GM10266 (cell line): Measurements from ENCODE around the gene ZFP62.
A peak's percentile ranks its signal among the peaks of the same experiment; 100 is the strongest.

Experiments
- DNase-seq: peaks from one replicate; pipeline ENCODE4 v3.0.0; 2012; ENCODE audit errors: extremely low spot score
- CTCF ChIP-seq: IDR thresholded peaks from 2 replicates; pipeline ENCODE4 v1.5.1; 2012; ENCODE audit warnings: mild to moderate bottlenecking, low read depth; ENCODE audit not compliant: control insufficient read depth, insufficient read depth; ENCODE audit errors: missing control alignments

The ZFP62 gene

GRCh38 chr5:180813420-180813819, 47.7 kb downstream of the ZFP62 start:
- peak; percentile 41 for TF ChIP-seq CTCF
- no peak for DNase-seq

GRCh38 chr5:180811623-180812124, 49.4 kb downstream of the ZFP62 start:
- TF ChIP-seq CTCF = no peak
- no peak for DNase-seq

- DNase-seq = no peak
- no peak for TF ChIP-seq CTCF
Observed at GRCh38 chr5:180810959-180811622, 50.0 kb downstream of the ZFP62 start.

- no peak for TF ChIP-seq CTCF
- DNase-seq = peak; percentile 96
Observed at GRCh38 chr5:180810210-180810958, 50.7 kb downstream of the ZFP62 start.

GRCh38 chr5:180809403-180810209, 51.5 kb downstream of the ZFP62 start:
- peak; percentile 93 for DNase-seq
- no peak for TF ChIP-seq CTCF

- no peak for DNase-seq
- TF ChIP-seq CTCF = no peak
Observed at GRCh38 chr5:180808461-180809000, 52.5 kb downstream of the ZFP62 start.
